Stimulated activated CD4-positive, alpha-beta T cell treated with anti-CD3 and anti-CD28 coated beads, Interleukin-12 subunit alpha, Interleukin-12 subunit beta, amount 100 ng/mL, for 48 hours (primary cell): ENCODE measurements around the gene SLC7A14.
A peak's percentile ranks its signal among the peaks of the same experiment; 100 is the strongest.
"Not testable (repeated sequence)": the region's sequence is repeated elsewhere in the genome, so short reads cannot be mapped to it uniquely, and the experiment has no call there.

ENCODE experiments used
- DNase-seq, 3 donors: peaks; one replicate each; pipeline ENCODE4 v3.0.0-alpha.2; 2020; ENCODE audit warnings: low read depth in 2 of 3, low spot score in 1 of 3

Gene SLC7A14

GRCh38 chr3:170594528-170594927 is 8.7 kb upstream of the SLC7A14 start:
- DNase-seq, result no peak

- no peak for DNase-seq
Measured at GRCh38 chr3:170593634-170594033, 7.8 kb upstream of the SLC7A14 start.

GRCh38 chr3:170589113-170589512 is 3.2 kb upstream of the SLC7A14 start:
- no peak for DNase-seq

- no peak for DNase-seq
Measured at GRCh38 chr3:170585008-170585936, 603 bp downstream of the SLC7A14 start.

GRCh38 chr3:170584585-170585007 is 1.3 kb downstream of the SLC7A14 start:
- DNase-seq, result peak; percentile 14 to 42 (median 40)

- no peak for DNase-seq
Measured at GRCh38 chr3:170579646-170580045, 6.2 kb downstream of the SLC7A14 start.

GRCh38 chr3:170572665-170573253 is 13.1 kb downstream of the SLC7A14 start:
- DNase-seq, result peak in 1 of 3 donors; percentile 38

- not testable (repeated sequence) for DNase-seq
Measured at GRCh38 chr3:170567598-170567997, 18.3 kb downstream of the SLC7A14 start.

- no peak for DNase-seq
Measured at GRCh38 chr3:170566413-170566812, 19.5 kb downstream of the SLC7A14 start.

GRCh38 chr3:170565495-170565894 is 20.4 kb downstream of the SLC7A14 start:
- no peak for DNase-seq

GRCh38 chr3:170564664-170565063 is 21.2 kb downstream of the SLC7A14 start:
- no peak for DNase-seq

- DNase-seq, result peak in 1 of 3 donors; percentile 10
Measured at GRCh38 chr3:170563712-170564423, 22.0 kb downstream of the SLC7A14 start.

- no peak for DNase-seq
Measured at GRCh38 chr3:170562080-170562479, 23.8 kb downstream of the SLC7A14 start.

- DNase-seq, result no peak
Measured at GRCh38 chr3:170560717-170561382, 25.0 kb downstream of the SLC7A14 start.

GRCh38 chr3:170560296-170560695 is 25.6 kb downstream of the SLC7A14 start:
- no peak for DNase-seq

GRCh38 chr3:170558427-170558826 is 27.4 kb downstream of the SLC7A14 start:
- DNase-seq, result no peak

GRCh38 chr3:170555329-170555728 is 30.5 kb downstream of the SLC7A14 start:
- DNase-seq, result no peak

- no peak for DNase-seq
Measured at GRCh38 chr3:170553788-170554757, 31.8 kb downstream of the SLC7A14 start.

GRCh38 chr3:170551252-170551651 is 34.6 kb downstream of the SLC7A14 start:
- no peak for DNase-seq

GRCh38 chr3:170542704-170543103 is 43.2 kb downstream of the SLC7A14 start:
- no peak for DNase-seq
